ENCODE data around the gene GREM2. TPM values are rescaled to one million over a fixed set of nuclear protein-coding genes. Genes with fewer than 3 reads are reported as not detected.

The GREM2 gene
- total and polyA plus RNA-seq, 2 of the 4 experiments (the other 2 are of a cell fraction): 3.0 to 14.2 TPM

DNA sequence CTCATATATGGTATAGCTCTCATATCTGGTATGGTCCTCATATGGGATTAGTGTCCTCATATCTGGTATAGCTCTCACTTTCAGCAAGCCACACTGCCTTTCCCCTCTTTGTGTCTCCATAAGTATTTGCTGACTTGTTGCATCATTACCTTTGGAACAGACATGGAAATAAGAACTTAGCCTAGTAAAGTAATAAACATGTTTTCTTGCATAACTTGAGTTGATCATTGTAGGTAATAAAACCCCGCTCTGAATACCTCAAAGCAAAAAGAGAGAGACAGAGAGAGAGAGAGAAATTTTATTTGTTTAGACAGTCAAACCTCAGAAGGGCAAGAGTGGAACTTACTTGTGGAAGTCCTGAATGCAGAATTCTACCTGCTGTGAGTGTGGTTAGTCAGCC lies 170.3 kb downstream of the GREM2 start:
- H3K14ac ChIP-seq (replicated peaks; ENCODE audit: low read depth, low read length): peak overlapping the region; percentile 10; the same call in 1 of the 2 replicates
- H2AFZ ChIP-seq (replicated peaks; ENCODE audit: low read length, poor library complexity): no peak overlapping the region
- H2BK5ac ChIP-seq (ENCODE audit: low read depth, low read length, poor library complexity, severe bottlenecking): no peak overlapping the region
- H2BK15ac ChIP-seq (ENCODE audit: low read depth, low read length): no peak overlapping the region
- H2BK120ac ChIP-seq (ENCODE audit: low read depth, low read length): no peak overlapping the region
- H3K23ac ChIP-seq (ENCODE audit: low read depth, low read length): no peak overlapping the region
- no peak overlapping the region for H3K18ac ChIP-seq (ENCODE audit: low read depth, low read length)
- H4K5ac ChIP-seq (ENCODE audit: low read depth, low read length): no peak overlapping the region
- in situ Hi-C loops (cut with MboI; ENCODE audit: low sequenced_read_pairs) (no loop called here), intact Hi-C loops (cut with micrococcal nuclease) (no loop called here), dilution Hi-C loops (cut with HindIII; ENCODE audit: low sequenced_read_pairs, unreplicated experiment) (no loop called here)
- no peak overlapping the region for H3K4ac ChIP-seq (ENCODE audit: low read depth, low read length)
- H2AK9ac ChIP-seq (replicated peaks; ENCODE audit: low read depth, low read length, poor library complexity): no peak overlapping the region
- no peaks in the 10 kb centered on the region for H4K20me1 ChIP-seq (ENCODE audit: insufficient read depth, low read length)
- ChIA-PET POLR2A (ENCODE audit: unreplicated experiment) (no interaction called here), CTCF (interaction anchor here (0.6 kb wide), 2 partner anchors 11 to 28 kb away, joined by 3 to 4 read pairs; no protein-coding TSS in a partner anchor)
- no peak overlapping the region for H2BK20ac ChIP-seq (ENCODE audit: low read depth, low read length)
- no peak overlapping the region for H3K4me3 ChIP-seq (ENCODE audit: insufficient read depth, low read depth, low read length)
- ATAC-seq (ENCODE audit: low read depth) (no peak), DNase-seq (no peak)
- H3K79me1 ChIP-seq (ENCODE audit: low read depth in 1 of 2, low read length in 2 of 2): peaks cover 13 to 14% of the 10 kb centered on the region in 2 experiments; a peak in 2 of 4 replicates
- H3K9me3 ChIP-seq (ENCODE audit: control insufficient read depth, insufficient read depth, low read length): no peaks in the 10 kb centered on the region
- no peak overlapping the region for H3K27ac ChIP-seq (ENCODE audit: insufficient read depth, low read length)
- no peak overlapping the region for H3K9ac ChIP-seq (ENCODE audit: low read depth, low read length)
- H2AK5ac ChIP-seq (ENCODE audit: low read depth, low read length): no peak overlapping the region
- WGBS, 2 experiments (ENCODE audit: extremely low coverage in 2 of 2, insufficient read length in 1 of 2): no CpG with 5 or more reads among the region's 1 CpG
- no TSS peak for BruUV-seq (replicated peaks)
- no peak overlapping the region for H3K56ac ChIP-seq (ENCODE audit: extremely low read depth, insufficient read depth, low read length)
- no peaks in the 10 kb centered on the region for H3K27me3 ChIP-seq (ENCODE audit: control insufficient read depth, insufficient read depth, low read length)
- no peak overlapping the region for H3K4me2 ChIP-seq (ENCODE audit: low read depth, low read length)
- H4K91ac ChIP-seq (ENCODE audit: insufficient read depth, low read depth, low read length): no peak overlapping the region
- H3K9me1 ChIP-seq (ENCODE audit: insufficient read depth, low read length): no peaks in the 10 kb centered on the region; the same call in 1 of the 2 replicates
- 0 out of 2 replicates have a peak, but pooled peaks have one; percentile 14 for TF ChIP-seq CEBPB (IDR thresholded peaks at IDR 0.05; ENCODE audit: low read depth, low read length)
- no peak for TF ChIP-seq MAZ (IDR thresholded peaks at IDR 0.05; ENCODE audit: borderline replicate concordance, low read depth, low read length)
- no peak overlapping the region for H4K8ac ChIP-seq (ENCODE audit: low read depth in 2 of 2, low read length in 2 of 2)
- peaks cover 3% of the 10 kb centered on the region; the same call in 1 of the 2 replicates for H3K36me3 ChIP-seq (ENCODE audit: control insufficient read depth, insufficient read depth, low read length)
- H3K4me1 ChIP-seq (ENCODE audit: control insufficient read depth, insufficient read depth, low read length): no peaks in the 10 kb centered on the region

Small RNA genes within 50 kb of the gene (microRNA-seq; reads per million reads assigned to microRNA genes)
- not detected for gene RNU5F-8P (ENCODE audit: insufficient read depth, insufficient read length)

Small RNA genes within 50 kb of the gene (small RNA-seq; reads per million reads assigned to genes)
- 0 reads per million in 5 experiments for gene RNU5F-8P

Data from IMR-90 (cell line).